Activated CD8-positive, alpha-beta memory T cell treated with anti-CD3 and anti-CD28 coated beads, Interleukin-2, amount 50 U/mL, for 48 hours (primary cell): ENCODE data around the gene NTRK3.
"Not testable (repeated sequence)": the region's sequence is repeated elsewhere in the genome, so short reads cannot be mapped to it uniquely, and the experiment has no call there.

Experiments
- DNase-seq: peaks from one replicate; pipeline ENCODE4 v3.0.0-alpha.2; 2020

The NTRK3 gene

DNA sequence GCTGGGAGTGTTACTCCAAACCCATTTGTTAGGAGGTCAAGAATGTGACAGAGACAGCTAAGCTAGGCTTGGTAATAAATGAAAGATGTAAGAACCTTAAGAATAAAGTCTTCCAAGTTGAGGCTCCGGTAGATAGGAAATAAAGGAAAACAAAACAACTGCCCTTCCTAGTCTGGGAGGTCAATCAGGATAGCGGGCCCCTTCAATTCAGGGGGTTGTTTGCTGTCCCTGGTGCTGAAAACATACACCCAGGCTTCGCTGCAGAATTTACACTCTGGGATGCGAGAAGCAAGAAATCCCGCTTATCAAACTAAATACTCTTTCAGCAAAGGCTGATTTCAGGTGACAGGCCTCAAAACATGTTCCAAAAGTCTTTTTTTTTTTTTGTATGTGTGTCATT is 393.4 kb downstream of the NTRK3 start:
- no peak for DNase-seq

DNA sequence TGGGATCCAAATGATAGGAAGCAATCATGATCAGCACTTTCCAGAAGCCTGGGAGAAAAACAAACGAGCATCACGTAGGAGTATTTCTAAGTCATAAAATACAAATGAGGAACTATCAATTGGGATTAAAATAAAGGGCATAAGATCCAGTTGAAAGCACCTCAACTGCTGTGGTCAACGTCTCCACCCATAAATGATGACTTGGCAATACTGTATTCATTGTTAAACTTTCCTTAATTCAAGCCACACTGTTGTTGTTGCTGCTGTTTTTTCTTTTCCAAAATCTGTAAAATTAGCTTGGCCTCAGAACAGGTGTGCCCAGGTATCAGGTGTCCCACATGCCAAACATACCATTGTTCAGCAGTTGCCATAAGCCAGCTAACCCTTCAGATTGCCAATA is 395.8 kb downstream of the NTRK3 start:
- DNase-seq = no peak

DNA sequence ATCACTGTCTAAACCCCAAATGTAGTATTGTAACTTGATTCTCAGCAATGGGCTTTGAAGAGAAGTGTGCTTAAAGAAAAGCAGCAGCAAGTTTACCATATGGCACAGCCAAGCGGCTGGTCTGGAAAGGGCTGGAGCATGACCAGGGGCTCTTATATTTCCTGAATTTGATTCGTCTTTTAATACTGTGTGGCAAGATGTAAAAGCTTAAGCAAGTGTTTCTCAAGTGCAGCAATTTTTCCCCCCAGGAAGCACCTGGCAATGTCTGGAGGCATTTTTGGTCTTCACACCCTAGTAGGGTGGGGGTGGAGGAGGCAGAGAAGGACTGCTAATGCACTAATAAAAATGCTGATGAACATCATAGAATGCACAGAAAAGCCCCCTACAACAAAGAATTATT is 397.9 kb downstream of the NTRK3 start:
- DNase-seq = no peak

DNA sequence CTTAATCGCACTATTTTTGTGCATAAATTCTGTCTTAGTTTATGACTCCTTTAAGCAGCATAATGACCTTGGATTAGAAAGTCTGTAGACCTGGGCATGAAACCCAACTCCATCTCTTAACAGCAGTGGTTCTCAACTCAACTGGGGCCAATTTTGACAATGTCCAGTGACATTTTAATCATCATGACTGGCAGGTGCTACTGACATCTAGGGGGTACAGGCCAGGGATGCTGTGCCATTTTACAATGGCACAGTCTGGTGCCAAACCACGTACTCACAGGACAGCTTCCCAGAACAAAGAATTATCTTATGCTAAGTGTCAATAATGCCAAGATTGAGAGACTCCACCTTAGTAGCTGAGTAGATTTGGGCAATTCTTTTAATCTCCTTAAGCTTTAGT is 405.0 kb downstream of the NTRK3 start:
- DNase-seq = no peak

DNA sequence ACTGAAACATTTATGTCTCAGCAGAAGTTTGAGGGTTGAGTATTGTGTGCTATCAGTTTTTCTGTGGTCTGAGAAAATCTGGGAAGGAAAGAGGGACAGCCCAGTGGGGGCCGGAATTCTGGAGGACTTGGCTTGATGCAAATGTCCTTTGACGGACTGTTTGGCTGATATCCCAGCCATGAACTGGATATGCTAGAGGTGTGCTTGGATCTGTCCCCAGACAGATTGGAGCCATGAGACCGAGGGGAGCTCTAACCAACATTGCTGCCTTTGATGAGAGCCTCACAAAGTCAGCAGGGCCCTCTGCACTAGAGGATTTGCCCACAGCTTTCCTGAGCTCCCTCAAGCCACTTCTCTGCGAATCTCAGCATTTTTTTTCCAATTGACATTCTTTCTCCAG is 405.6 kb downstream of the NTRK3 start:
- no peak for DNase-seq

DNA sequence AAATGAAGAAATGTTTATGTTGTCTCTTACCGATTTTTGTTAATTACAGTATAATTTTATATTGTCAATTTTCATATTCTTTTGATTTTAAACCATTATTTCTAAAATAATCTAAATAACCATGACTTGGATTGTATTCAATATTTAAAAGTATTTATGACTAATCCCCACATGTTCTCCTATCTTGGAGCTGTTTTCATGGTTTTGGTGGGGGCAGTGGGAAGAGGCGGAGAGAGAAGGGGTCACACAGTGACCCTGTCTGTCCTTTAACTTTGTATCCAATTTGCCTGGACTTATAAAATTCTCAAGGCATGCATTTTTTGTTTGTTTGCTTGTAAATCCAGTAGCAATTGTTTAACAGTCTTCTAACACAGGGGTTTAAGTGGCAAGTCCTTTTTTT is 407.4 kb downstream of the NTRK3 start:
- no peak for DNase-seq

DNA sequence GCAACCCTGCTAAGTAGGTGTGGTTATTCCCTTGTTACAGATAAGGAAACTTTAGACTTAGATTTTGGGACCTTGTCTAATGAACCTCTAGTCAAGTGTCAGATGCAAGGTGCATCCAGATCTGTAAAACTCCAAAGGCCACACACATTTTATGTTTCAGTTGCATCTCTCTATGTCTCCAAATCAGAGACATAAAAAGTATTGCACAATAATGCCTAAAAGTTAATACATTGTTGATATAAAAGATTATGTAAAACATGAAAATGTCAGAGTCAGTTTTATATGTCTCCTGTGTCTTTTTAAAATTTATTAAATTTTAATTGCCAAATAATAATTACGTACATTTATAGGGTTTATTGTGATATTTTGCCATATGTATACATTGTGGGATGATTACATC is 408.5 kb downstream of the NTRK3 start:
- no peak for DNase-seq

DNA sequence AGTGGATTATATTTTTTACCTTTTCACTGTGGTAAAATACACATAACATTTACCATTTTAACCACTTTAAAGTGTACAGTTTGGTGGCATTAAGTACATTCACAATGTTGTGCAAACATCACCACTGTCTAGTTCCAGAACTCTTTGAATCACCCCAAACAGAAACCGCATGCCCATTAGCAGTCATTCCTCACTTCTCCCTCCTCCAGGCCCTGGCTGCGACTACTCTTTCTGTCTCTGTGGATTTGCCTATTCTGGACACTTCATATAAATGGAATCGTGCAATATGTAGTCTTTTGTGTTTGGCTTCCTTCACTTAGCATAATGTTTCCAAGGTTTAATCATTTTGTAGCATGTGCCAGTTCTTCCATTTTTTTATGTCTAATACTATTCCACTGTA is 409.8 kb downstream of the NTRK3 start:
- DNase-seq = no peak

DNA sequence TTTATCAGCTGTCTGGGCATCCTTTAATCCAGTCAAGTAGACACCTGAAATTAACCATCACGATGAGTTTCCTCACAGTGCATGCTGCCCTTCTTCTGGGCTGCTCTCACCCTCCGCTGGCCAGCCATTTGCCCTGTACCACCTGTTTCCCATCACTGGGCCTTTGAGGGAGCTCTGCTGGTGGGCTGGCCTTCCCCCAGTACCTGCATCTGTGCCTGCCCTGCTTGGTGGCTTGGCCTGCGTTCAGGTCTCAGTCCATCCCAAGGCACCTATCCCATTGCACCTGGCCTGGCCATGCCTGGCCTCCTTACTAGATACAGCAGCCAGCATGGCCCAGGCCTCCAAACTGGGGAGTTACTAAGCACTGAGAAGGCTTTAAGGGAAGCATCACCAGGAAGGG is 413.2 kb downstream of the NTRK3 start:
- DNase-seq = no peak

DNA sequence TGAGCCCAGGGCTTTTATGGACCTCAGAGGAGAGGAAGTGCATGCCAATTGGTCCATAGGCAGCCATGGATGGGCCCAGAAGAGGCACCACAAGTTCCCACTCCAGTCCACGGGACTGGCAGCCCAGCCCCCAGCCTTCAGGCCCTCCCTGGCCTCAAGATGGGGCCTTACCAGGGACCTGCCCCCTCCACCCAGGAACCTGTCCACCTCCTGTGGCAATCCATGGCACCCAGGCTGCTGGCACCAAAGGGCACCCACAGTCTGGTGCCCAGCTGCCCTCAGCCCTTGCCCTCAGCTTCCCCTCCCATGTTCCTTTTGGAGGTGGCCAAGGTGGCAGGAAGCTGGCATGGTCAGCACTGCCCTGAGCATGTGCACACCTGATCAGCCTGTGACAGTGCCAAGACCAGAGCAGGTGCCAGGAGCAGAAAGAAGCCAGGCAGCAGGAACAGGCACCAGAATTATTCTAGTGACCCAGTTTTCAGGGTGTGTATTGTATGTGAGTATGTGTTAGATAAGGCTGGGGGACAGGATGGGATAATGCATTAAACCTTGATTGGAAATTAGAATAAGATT is 415.0 kb downstream of the NTRK3 start:
- DNase-seq = no peak

DNA sequence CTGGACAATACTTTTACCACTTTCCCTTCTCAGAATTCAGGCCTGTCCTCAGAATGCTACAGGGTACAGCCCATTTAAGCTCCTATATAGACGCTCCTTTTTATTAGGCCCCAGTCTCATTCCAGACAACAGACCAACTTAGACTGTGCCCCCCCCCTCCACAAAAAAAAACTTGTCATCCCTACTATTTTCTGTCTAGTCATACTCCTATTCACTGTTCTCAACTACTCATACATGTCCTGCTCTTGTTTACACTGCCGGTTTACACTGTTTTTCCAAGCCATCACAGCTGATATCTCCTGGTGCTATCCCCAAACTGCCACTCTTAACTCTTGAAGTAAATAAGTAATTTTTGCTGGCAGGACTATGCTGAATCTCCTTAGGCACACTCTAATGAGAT is 420.7 kb downstream of the NTRK3 start:
- not testable (repeated sequence) for DNase-seq

DNA sequence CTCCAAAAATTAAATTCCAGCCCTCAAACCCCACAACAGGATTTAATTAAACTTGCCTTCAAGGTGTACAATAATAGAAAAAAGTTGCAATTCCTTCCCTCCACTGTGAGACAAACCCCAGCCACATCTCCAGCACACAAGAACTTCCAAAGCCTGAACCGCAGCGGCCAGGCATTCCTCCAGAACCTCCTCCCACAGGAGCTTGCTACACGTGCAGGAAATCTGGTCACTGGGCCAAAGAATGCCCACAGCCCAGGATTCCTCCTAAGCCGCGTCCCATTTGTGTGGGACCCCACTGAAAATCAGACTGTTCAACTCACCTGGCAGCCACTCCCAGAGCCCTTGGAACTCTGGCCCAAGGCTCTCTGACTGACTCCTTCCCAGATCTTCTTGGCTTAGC is 423.2 kb downstream of the NTRK3 start:
- not testable (repeated sequence) for DNase-seq

DNA sequence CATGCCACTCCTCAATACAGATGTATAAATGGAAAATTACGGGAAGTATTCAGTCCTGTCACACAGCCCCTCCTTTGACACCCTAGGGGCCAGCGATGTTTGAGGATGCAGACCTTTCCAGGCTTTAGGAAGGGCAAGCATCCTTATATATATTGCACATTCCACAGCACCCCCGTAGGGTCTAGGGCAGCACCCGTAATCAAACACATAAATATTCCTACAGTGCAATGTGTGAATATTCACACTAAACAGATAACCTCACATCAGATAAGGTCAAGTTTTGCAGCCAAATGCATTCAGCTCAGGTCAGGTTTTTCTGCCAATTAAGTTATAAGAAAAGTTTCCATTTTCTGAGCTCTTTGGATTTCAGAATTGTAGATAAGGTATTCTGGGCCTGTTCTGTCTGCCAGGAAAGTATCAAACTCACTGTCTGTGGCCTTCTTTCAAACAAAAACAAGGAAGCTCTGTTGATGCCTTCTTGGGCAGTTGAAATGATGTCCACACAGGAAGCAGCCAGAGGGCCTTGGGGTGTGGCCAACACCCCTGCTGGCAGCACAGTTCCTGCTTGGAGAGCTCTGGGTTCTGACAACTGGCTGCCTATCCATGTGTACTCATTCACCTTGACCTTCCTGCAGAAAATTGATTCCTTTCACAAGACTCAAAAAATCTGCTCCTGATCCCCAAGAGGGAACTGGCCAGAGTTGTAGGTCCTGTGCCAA is 427.0 kb downstream of the NTRK3 start:
- DNase-seq = no peak

DNA sequence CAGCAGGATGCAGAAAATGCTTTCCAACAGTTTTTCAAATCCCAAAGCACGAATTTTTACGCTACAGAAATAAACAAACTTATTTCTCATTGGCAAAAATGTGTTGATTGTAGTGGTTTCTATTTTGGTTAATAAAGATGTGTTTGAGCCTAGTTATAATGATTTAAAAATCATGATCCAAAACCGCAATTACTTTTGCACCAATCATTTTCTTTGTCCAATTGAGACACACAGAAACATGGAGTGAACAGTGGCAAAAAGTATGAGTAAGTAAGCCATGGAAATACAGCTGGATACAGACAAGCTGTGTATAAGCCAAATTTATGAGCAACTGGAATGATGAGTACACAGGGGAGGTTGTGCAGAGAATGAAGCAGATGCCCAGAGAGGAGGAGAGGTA is 427.9 kb downstream of the NTRK3 start:
- DNase-seq = no peak

DNA sequence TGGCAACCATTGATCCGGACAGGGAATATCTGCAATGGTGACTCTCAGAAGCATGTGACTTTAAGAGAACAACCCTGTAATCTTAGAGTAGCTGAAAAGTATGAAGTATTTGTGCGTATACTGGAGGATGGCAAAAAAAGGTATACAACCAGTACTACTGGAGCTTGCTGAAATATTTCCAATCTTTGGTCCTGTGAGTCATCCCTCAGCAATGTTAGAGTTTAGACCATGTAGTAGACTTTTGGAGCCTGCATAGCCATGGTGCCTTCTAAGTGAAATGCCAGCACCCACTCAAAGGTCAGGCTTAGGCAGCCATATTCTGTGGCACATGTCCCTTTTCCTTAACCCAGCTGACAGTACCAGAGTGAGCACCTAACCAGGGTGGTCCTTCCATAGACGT is 429.4 kb downstream of the NTRK3 start:
- DNase-seq = no peak

DNA sequence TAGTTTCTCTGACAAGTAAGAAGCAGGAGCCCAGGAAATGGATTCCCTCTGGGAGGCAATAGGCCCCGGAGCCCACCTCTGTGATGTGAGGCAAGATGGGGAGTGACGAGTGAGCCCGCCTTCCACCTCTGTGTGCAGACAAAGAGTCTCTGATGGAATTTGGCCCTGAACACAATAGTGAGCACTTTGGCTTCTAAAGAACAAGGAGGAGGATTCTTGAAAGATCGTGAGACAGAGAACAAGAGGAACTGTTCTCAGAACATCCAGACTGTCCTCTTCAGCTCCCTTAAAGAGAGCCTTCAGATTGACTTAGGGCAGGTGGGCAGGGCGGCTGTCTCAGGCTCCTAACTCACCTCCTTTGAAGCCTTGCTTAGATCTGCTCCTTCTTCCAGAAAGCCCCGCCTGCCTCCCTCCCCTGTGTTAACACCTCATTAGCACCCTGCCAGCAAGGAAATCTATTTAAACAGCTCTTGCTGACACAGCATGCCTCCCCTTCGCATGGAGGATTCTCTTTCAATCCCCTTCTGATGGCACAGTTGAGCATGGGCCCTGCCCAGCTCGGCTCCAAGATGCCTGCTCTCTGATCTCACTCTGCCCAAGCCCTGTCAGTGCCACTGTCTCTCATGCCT is 430.3 kb downstream of the NTRK3 start:
- no peak for DNase-seq

DNA sequence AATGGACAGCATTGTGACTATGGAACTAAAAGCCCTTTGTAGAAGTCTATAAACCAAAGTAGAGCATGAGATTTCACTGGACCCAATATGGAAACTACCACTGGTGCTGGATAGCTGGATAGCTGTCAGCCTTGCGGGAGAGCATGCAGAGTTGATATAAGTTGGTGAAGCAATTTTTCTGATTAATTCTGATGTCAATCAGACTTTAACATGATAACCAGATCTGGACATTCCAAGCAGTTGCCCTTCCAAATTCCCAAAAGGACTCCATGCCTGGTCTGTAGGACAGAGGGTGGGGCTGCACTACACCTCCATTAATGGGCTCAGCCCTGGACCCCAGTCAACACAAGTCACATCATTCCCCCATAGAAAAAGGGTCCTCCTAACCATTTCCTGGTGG is 437.8 kb downstream of the NTRK3 start:
- no peak for DNase-seq

DNA sequence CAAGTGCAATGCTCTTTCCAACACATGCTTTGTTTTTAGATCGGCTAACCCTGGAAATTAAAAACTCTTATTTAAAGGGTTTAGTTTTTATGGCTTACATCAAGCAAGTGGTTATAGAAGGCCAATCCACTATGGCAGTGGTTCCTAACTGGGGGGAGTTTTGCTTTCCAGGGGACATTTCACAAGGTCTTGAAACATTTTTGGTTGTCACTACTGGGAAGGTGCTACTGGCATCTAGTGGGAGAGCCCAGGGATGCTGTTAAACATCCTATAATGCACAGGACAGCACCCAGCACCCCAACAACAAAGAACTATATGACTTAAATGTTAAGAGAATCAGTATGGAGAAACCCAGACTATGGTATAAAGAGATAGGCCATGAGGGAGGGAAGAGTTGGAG is 439.0 kb downstream of the NTRK3 start:
- no peak for DNase-seq

DNA sequence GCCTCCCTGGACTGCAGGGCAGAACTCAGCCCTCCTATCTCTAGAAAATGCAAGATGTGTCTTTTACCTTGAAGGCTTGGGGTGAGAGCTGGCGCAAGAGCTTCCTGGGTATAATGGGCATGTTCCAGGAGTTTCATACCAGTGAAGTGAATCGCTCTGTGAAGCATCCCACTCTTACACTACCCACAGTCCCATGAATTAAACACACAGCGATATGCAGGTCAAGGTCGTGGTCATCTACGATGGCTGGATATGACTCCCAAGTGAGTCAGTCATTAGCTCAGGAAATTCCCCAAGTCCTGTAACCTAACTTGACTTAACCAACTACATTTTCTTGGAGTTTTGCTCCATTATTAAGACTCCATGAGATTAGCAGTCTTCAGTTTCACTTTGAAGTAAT is 439.7 kb downstream of the NTRK3 start:
- DNase-seq = no peak

DNA sequence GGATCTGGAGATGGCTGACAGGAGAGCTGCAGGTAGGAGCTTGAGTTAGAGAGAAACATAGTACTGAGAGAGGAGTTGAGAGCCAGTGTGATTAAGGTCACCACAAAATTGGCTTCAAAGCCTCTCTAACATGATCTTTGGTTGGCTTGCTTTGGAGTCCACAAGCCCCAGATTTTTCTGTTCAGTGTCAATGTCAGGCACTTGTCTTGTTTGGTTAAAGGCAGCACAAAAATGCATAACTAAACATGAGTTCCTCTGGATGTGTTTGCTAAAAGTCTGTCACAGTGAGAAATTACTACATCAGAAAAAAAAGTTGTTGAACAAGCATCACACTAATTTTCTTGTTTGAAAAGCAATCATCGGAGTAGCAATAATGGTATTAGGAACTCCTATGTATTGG is 440.5 kb downstream of the NTRK3 start:
- no peak for DNase-seq
